Activated naive CD4-positive, alpha-beta T cell treated with anti-CD3 and anti-CD28 coated beads, Interleukin-2, amount 50 U/mL, for 16 hours (primary cell): ENCODE measurements around the gene TIMM23B.
A peak's percentile ranks its signal among the peaks of the same experiment; 100 is the strongest.
"Not testable (repeated sequence)": the region's sequence is repeated elsewhere in the genome, so short reads cannot be mapped to it uniquely, and the experiment has no call there.

Source experiments
- DNase-seq: peaks from one replicate; pipeline ENCODE4 v3.0.0-alpha.2; 2020

Gene TIMM23B, protein sequence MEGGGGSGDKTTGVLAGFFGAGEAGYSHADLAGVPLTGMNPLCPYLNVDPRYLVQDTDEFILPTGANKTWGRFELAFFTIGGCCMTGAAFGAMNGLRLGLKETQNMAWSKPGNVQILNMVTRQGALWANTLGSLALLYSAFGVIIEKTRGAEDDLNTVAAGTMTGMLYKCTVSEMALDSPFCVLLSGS

GRCh38 chr10:49941447-49942338 lies at the start of gene TIMM23B, which contains the start of gene PARG:
Gene TIMM23B (plus strand): TSS chr10:49942053. CDS start chr10:49942195, 142 bp downstream.
Gene PARG (minus strand): TSS chr10:49942027. CDS start chr10:49941725, 302 bp downstream.
- peak; percentile 80 for DNase-seq

GRCh38 chr10:49899999-49900398 lies 41.9 kb upstream of the TIMM23B start:
- not testable (repeated sequence) for DNase-seq

DNA sequence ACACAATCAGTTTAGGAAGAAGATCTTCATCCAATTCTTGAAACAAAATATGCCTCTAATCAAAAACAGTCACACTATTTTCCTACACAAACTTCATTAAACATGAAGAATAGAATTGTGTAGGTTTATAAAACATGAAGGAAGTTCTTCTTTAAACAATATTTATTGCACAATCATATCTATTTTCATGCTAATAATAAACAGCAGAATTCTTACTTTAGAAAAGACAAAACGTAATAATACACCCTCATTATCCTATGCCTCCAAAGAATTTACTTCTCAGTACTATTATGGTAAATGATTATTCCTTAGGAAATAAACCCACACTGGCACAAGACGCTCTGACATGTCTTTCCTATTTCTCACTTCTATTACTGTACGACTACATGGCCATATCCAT lies 41.4 kb upstream of the TIMM23B start:
- not testable (repeated sequence) for DNase-seq

DNA sequence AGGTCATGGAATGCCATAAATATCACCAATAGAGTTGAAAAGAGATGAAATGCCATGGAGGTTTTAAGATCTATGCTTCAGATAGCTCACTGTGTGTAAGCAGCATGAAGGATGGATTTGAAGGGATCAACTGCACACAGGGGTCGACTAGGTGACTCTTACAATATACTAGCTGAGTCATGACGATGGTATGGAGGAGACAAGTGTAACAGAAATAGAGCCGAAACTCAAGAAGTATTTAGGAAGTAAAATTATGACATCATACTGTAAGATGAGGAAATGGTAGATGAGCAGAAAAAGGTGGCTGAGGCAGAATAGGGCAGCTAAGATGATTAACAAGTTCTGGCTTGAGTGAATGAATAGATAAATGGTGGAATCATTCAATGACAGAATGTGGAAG lies 38.0 kb upstream of the TIMM23B start:
- DNase-seq: not testable (repeated sequence)

DNA sequence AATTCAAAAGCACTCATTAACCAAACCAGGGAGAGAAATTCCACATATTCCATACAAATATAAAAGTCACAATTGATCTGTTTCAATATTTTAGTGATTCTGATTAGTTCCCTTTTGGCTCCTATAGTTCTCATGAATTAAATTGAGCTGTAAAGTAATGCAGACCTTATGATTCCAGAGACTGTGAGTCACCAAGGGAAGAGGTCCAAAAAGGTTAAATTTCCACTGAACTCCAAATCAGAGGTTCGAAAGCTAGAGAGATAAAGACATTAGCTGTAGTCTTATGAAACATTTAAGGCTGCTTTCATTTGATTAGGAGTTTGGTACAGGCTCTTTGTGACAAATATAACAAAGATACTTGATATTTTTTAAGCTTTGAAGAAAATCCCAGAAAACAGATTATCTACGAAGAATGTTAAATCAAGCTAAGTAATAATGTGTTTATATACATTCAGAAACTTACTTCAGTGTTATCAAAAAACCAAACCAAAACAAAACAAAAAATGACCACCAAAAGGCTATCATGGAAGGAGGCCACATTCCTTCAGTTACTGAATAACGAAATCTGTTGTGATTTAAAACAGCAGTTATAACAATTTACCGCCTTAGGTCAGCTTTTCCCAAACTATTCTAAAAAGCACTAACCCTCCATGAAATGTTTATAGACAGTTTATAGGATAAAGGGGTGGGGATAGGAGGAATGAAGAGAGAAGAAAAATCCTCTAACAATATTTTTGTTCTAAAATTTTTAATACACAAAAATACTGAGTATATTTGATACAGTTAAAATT lies 33.4 kb upstream of the TIMM23B start:
- DNase-seq: not testable (repeated sequence)

GRCh38 chr10:49910295-49910694 lies 31.6 kb upstream of the TIMM23B start:
- not testable (repeated sequence) for DNase-seq

- not testable (repeated sequence) for DNase-seq
Measured at GRCh38 chr10:49916451-49916850, 25.4 kb upstream of the TIMM23B start.

DNA sequence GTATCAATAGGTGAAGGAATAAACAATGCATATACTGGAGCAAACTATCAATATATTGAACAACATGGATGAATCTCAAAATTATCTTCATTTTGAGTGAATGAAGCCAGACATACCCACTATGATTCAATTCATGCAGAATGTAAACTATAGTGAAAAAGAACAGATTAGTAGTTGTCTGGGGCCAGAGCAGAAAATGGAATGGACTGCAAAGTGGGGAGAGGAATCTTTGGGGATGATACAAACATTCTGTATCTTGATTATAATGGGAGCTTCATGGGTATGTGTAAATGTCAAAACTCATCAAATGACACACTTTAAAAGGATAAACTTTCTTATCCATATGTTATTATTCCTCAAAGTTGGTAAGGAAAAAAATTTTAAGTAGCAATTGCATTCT lies 23.9 kb upstream of the TIMM23B start:
- not testable (repeated sequence) for DNase-seq

GRCh38 chr10:49922041-49922440 lies 19.8 kb upstream of the TIMM23B start:
- DNase-seq: not testable (repeated sequence)

DNA sequence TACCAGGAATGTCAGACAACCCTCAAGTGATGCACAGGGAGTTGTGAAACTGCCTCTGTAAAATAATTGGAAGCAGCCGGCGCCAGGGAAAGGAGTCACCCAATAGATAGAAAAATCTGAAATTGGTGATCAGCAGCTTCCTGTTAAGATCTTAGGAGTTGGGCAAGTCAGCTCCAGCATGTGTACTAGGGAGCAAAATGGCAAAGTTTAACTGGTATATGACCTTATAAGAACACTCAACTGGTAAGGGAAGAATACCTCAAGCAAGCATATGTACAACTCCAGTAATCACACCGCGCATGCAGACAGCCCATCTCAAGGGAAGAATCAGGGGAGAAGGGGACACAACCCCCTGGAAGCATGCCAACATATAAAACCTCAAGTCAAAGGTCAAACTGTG lies 18.3 kb upstream of the TIMM23B start:
- DNase-seq: not testable (repeated sequence)

- not testable (repeated sequence) for DNase-seq
Measured at GRCh38 chr10:49931276-49931675, 10.6 kb upstream of the TIMM23B start.

- DNase-seq: not testable (repeated sequence)
Measured at GRCh38 chr10:49931959-49932728, 9.7 kb upstream of the TIMM23B start.

- not testable (repeated sequence) for DNase-seq
Measured at GRCh38 chr10:49942339-49942705, 469 bp downstream of the TIMM23B start.

DNA sequence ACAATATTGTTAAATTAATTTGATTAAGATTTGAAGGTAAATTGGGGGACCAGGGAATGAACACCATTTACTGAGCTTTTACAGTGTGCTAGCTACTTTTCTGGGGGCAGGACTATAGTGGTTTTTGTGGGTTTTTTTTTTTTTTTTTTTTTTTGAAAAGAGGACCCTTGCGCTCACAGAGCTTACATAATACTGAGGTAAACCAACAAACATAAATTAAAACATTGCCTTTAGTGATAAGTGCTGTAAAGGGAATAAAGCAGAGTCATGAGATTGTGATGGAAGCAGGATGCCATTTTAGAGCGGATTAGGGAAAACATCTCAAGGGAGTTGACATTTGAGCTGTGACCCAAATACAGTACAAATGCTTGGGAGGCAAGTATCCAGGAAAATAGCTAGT lies 1.8 kb downstream of the TIMM23B start:
- not testable (repeated sequence) for DNase-seq

DNA sequence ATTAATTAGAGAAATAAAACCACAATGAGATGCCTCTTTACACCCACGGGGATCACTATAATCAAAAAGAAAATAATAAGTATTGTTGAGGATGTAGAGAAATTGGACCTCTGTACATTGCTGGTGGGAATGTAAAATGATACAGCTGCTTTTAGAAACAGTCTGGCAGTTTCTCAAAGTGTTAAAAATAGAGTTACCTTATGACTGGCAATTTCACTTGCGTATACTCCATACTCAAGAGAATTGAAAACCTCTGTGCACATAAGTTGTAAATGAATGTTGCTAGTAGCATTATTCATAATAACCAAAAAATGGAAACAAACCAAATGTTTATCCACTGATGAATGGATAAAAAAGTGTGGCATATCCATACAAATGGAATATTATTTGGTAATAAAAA lies 6.3 kb downstream of the TIMM23B start:
- not testable (repeated sequence) for DNase-seq

DNA sequence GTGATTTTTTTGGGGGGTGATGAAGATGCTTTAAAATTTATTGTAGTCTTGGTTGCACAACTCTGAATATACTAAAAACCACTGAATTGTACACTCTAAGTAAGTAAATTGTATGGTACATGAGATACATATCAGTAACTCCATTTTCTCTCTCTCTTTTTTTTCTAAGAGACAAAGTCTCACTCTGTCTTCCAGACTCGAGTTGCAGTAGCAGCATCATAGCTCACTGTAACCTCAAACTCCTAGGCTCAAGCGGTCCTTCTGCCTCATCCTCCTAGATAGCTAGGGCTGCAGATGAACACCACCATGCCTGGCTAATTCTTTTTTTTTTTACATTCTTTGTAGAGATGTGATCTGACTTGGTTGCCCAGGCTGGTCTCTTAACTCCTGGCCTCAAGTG lies 6.9 kb downstream of the TIMM23B start:
- DNase-seq: not testable (repeated sequence)

- DNase-seq: not testable (repeated sequence)
Measured at GRCh38 chr10:49952006-49952405, 10.2 kb downstream of the TIMM23B start.

GRCh38 chr10:49953122-49953521 lies 11.3 kb downstream of the TIMM23B start:
- DNase-seq: not testable (repeated sequence)

DNA sequence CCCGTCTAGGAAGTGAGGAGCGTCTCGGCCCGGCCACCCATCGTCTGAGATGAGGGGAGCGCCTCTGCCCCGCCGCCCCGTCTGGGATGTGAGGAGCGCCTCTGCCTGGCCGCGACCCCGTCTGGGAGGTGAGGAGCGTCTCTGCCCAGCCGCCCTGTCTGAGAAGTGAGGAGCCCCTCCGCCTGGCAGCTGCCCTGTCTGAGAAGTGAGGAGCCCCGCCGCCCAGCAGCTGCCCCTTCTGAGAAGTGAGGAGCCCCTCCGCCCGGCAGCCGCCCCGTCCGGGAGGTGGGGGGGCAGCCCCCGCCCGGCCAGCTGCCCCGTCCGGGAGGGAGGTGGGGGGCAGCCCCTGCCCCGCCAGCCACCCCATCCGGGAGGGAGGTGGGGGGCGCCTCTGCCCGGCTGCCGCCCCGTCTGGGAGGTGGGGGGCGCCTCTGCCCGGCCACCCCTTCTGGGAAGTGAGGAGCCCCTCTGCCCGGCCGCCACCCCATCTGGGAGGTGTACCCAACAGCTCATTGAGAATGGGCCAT lies 28.5 kb downstream of the TIMM23B start:
- not testable (repeated sequence) for DNase-seq

DNA sequence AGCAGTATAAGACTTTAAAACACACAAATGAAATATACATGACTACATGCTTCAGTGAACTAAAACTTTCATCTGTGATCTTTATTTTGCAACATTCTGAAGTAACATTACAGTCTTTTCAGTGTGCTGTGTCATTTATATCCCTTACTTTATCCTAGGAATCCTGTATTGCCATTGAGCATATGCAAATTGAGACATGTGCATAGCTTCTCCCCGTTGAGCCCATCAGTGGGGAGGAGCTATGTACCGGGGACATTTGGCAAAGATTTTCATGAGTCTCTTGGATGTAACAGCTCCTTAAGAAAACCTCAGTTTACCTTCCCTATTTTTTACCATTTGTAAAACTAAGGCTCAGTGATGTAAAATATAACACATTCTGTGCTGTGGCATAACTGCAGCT lies 29.6 kb downstream of the TIMM23B start:
- DNase-seq: not testable (repeated sequence)

DNA sequence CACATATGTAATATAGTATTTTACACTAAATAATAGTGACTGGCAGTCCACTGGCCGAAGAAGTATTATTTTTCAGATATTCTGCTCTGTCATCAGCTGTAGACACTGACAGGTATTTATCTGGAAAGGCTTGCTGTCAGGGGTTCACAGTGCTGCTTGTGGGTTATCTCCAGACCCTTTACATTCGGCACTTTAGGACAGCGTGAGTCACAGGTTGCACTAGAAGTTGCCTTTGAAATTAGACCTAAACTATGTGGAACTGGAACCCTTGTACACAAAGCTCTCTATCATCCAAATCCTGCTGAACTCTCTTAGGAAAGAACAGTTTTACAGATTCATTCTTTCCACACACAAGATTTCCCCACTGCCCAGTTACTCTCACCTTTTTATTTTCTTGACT lies 30.2 kb downstream of the TIMM23B start:
- not testable (repeated sequence) for DNase-seq

DNA sequence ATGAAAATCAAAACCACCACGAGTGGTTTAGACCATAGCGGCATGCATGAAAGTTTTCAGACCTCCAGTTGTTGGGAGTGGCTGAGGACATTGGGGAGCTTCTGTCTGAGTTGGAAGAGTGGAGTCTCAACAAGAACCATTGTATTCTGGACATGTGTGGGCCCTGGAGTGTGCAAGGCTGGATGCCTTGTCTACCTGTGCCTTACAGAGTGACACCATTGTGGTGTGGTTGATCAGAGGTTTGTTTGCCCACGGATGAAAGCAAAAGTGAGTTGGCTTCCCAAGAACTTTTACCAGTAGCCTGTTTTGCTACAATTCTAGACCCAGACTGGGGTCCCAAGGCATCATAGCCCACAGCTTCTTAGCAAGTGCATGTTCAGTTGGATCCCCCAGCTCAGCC lies 35.9 kb downstream of the TIMM23B start:
- DNase-seq: not testable (repeated sequence)
